ENCODE data around the gene JAK2. TPM values are rescaled to one million over a fixed set of nuclear protein-coding genes. Genes with fewer than 3 reads are reported as not detected.

JAK2 gene
- total RNA-seq, 2 donors from 2014 or later, result 10.4 to 12.3 TPM

GRCh38 chr9:4994166-4994890 lies 9.3 kb downstream of the JAK2 start:
- no peak overlapping the region for H3K4me3 Mint-ChIP-seq
- H3K4me3 ChIP-seq (ENCODE audit: low read length), result no peak overlapping the region
- no peak overlapping the region for H3K27ac ChIP-seq (ENCODE audit: low read depth, low read length)
- no peak for DNase-seq
- no peak overlapping the region for H3K27ac Mint-ChIP-seq
- H3K4me1 Mint-ChIP-seq, result peaks cover 9% of the 10 kb centered on the region
- no peak overlapping the region for H3K9ac ChIP-seq (ENCODE audit: extremely low read depth, low read length, poor library complexity, severe bottlenecking)
- peaks cover 13% of the 10 kb centered on the region for H3K27me3 Mint-ChIP-seq (ENCODE audit: insufficient read depth)
- no peaks in the 10 kb centered on the region for H3K4me1 ChIP-seq (ENCODE audit: control insufficient read depth, insufficient read depth, low read length)
- H3K9me3 Mint-ChIP-seq, result peaks cover 14% of the 10 kb centered on the region
- peaks cover 20% of the 10 kb centered on the region for H3K9me3 ChIP-seq (ENCODE audit: control insufficient read depth, low read length)
- peaks cover 26% of the 10 kb centered on the region for H3K36me3 Mint-ChIP-seq (ENCODE audit: low read depth)
- no peaks in the 10 kb centered on the region for H3K27me3 ChIP-seq (ENCODE audit: control insufficient read depth, insufficient read depth, low read length, poor library complexity, severe bottlenecking)
- WGBS, 2 experiments (ENCODE audit: insufficient coverage in 1 of 2, insufficient read length in 1 of 2), result 84% methylated on average over 4 of the region's 4 CpGs; no CpG with 5 or more reads in 1 of the 2 experiments
- TF ChIP-seq, protein P1, sequence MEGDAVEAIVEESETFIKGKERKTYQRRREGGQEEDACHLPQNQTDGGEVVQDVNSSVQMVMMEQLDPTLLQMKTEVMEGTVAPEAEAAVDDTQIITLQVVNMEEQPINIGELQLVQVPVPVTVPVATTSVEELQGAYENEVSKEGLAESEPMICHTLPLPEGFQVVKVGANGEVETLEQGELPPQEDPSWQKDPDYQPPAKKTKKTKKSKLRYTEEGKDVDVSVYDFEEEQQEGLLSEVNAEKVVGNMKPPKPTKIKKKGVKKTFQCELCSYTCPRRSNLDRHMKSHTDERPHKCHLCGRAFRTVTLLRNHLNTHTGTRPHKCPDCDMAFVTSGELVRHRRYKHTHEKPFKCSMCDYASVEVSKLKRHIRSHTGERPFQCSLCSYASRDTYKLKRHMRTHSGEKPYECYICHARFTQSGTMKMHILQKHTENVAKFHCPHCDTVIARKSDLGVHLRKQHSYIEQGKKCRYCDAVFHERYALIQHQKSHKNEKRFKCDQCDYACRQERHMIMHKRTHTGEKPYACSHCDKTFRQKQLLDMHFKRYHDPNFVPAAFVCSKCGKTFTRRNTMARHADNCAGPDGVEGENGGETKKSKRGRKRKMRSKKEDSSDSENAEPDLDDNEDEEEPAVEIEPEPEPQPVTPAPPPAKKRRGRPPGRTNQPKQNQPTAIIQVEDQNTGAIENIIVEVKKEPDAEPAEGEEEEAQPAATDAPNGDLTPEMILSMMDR (conservative IDR thresholded peaks at IDR 0.05), result no peak
- peaks cover 16% of the 10 kb centered on the region for H3K36me3 ChIP-seq (ENCODE audit: control insufficient read depth, insufficient read depth, low read length)

GRCh38 chr9:4997196-4997595 lies 12.1 kb downstream of the JAK2 start:
- no peak overlapping the region for H3K27ac Mint-ChIP-seq
- peaks cover 9% of the 10 kb centered on the region for H3K4me1 Mint-ChIP-seq

GRCh38 chr9:4997631-4998030 lies 12.6 kb downstream of the JAK2 start:
- peaks cover 9% of the 10 kb centered on the region for H3K4me1 Mint-ChIP-seq
- TF ChIP-seq, protein P1 (conservative IDR thresholded peaks at IDR 0.05), result no peak
- no peak overlapping the region for H3K4me3 Mint-ChIP-seq
- peaks cover 7% of the 10 kb centered on the region for H3K27me3 Mint-ChIP-seq (ENCODE audit: insufficient read depth)
- Histone ChIP-seq H3K4me1 (ENCODE audit: control insufficient read depth, insufficient read depth, low read length) (no peaks in the 10 kb centered on the region), H3K36me3 (ENCODE audit: control insufficient read depth, insufficient read depth, low read length) (peaks cover 7% of the 10 kb centered on the region), H3K27me3 (ENCODE audit: control insufficient read depth, insufficient read depth, low read length, poor library complexity, severe bottlenecking) (no peaks in the 10 kb centered on the region), H3K27ac (ENCODE audit: low read depth, low read length) (no peak overlapping the region), H3K9ac (ENCODE audit: extremely low read depth, low read length, poor library complexity, severe bottlenecking) (no peak overlapping the region), H3K9me3 (ENCODE audit: control insufficient read depth, low read length) (peaks cover 10% of the 10 kb centered on the region), H3K4me3 (ENCODE audit: low read length) (no peak overlapping the region)
- no peak overlapping the region for H3K27ac Mint-ChIP-seq
- DNase-seq, result no peak
- peaks cover 8% of the 10 kb centered on the region for H3K9me3 Mint-ChIP-seq
- peaks cover 24% of the 10 kb centered on the region for H3K36me3 Mint-ChIP-seq (ENCODE audit: low read depth)

More at GRCh38 chr9:4997196-4997595, 12.1 kb downstream of the JAK2 start:
- DNase-seq, result no peak
- Histone ChIP-seq H3K9ac (ENCODE audit: extremely low read depth, low read length, poor library complexity, severe bottlenecking) (no peak overlapping the region), H3K4me1 (ENCODE audit: control insufficient read depth, insufficient read depth, low read length) (no peaks in the 10 kb centered on the region), H3K4me3 (ENCODE audit: low read length) (no peak overlapping the region), H3K27ac (ENCODE audit: low read depth, low read length) (no peak overlapping the region), H3K9me3 (ENCODE audit: control insufficient read depth, low read length) (peaks cover 14% of the 10 kb centered on the region), H3K27me3 (ENCODE audit: control insufficient read depth, insufficient read depth, low read length, poor library complexity, severe bottlenecking) (no peaks in the 10 kb centered on the region), H3K36me3 (ENCODE audit: control insufficient read depth, insufficient read depth, low read length) (peaks cover 11% of the 10 kb centered on the region)
- peaks cover 28% of the 10 kb centered on the region for H3K36me3 Mint-ChIP-seq (ENCODE audit: low read depth)
- no peak overlapping the region for H3K4me3 Mint-ChIP-seq
- H3K27me3 Mint-ChIP-seq (ENCODE audit: insufficient read depth), result peaks cover 10% of the 10 kb centered on the region
- 83 to 95% methylated on average over 1 to 3 of the region's 3 CpGs for WGBS, 2 experiments (ENCODE audit: insufficient coverage in 1 of 2, insufficient read length in 1 of 2)
- peaks cover 12% of the 10 kb centered on the region for H3K9me3 Mint-ChIP-seq
- TF ChIP-seq, protein P1 (conservative IDR thresholded peaks at IDR 0.05), result no peak

Data from endodermal cell (in vitro differentiated cells).